NOMO-1 treated with DMSO at 0.1 percent for 48 hours (cell line): ENCODE results near the gene INAFM2.
A peak's percentile ranks its signal among the peaks of the same experiment; 100 is the strongest.

Source experiments
- DNase-seq: peaks from one replicate; lab custom pipeline; 2025; ENCODE audit not compliant: unreplicated experiment; lab: John Stamatoyannopoulos, UW

The INAFM2 gene

GRCh38 chr15:40305281-40305680 is 18.2 kb upstream of the INAFM2 start:
- no peak for DNase-seq

DNA sequence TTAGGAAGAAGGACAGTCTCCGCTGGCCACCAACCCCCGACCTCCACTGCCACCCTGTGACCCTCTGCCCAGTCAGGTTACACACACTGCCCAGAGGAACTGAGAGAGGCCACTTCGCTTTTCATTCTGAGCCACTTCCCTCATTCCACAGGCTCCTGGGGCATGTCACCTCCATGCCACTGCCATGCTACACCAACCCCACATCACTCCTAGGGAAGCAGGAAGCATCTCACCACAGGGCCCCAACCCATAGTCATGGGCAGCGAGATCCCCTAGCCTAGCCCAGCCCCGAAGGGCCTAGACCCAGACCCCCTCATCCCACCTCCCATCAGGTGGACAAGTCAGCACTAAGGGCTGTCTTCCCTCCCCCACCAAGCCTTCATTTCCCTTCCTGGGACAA is 17.1 kb upstream of the INAFM2 start:
- peak; percentile 25 for DNase-seq

DNA sequence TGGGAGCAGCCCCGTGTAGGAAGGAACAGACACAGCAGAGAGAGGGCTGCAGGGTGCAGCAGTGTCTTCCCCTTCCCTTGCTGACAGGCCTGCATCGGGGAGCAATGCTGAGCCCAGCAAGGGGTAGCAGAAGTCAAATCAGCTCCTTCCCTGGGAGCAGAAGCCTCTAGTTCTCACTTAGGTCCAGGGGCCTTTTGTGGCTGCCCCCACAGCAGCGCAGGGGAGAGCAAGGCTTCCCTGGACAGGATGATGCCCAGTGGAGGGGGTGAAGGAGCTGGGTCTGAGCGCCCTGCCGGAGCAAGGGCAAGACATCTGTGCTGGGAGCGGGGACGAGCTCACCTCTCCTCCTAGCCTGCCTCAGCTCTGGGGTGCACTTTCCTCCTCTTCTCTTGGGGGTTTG is 16.6 kb upstream of the INAFM2 start:
- DNase-seq: no peak

GRCh38 chr15:40307421-40308211 is 15.9 kb upstream of the INAFM2 start, which contains the start of gene PLCB2:
Gene PLCB2 (minus strand): TSS chr15:40307935. CDS start chr15:40307672, 263 bp downstream.
- peak; percentile 83 for DNase-seq

GRCh38 chr15:40309344-40309862 is 14.1 kb upstream of the INAFM2 start:
- DNase-seq: no peak

DNA sequence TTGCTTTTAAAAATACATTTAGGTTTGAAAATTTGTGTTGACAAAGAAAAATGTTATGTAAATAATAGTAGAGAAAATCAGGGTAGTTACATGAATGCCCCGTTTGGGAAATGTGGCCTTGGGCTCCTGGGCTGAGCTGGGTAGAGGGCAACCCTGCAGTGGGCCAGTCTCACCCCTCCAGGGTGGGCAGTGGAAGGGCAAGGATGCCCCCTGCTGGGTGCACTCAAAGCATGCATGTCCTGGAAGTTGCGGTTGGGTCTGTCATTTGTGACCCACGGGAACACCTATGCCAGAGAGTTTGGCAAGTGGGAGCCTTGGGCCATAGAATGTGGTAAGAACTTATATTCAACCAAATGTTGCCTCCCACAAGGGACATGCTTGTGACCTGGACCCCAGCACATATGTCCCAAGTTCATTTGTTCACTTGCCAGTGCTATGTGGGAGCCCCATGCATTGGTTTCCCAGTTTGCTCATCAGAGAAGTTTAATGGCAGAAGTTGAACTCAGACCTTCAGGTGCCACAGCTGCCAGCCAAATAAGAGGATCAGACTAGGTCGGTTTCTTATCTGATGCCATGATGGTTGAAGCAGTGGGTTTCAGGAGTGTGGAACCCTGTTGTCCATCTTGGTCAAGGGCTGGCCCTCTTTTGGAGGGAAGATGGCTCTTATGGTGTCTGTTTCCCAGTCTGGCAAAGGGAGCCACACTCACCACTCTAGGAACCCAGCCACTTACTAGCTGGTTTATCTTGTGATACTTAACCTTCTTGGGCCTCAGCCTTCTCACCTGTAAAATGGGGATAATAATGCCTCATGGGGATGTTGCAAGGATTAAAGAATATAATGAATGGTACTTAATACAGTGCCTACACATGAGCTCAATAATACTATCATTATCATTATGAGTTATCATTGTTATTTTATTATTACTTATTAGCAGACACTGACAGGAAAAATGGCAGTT is 13.2 kb upstream of the INAFM2 start:
- peak; percentile 47 for DNase-seq

- DNase-seq: no peak
These were observed 12.5 kb upstream of the INAFM2 start for GRCh38 chr15:40310993-40311392.

DNA sequence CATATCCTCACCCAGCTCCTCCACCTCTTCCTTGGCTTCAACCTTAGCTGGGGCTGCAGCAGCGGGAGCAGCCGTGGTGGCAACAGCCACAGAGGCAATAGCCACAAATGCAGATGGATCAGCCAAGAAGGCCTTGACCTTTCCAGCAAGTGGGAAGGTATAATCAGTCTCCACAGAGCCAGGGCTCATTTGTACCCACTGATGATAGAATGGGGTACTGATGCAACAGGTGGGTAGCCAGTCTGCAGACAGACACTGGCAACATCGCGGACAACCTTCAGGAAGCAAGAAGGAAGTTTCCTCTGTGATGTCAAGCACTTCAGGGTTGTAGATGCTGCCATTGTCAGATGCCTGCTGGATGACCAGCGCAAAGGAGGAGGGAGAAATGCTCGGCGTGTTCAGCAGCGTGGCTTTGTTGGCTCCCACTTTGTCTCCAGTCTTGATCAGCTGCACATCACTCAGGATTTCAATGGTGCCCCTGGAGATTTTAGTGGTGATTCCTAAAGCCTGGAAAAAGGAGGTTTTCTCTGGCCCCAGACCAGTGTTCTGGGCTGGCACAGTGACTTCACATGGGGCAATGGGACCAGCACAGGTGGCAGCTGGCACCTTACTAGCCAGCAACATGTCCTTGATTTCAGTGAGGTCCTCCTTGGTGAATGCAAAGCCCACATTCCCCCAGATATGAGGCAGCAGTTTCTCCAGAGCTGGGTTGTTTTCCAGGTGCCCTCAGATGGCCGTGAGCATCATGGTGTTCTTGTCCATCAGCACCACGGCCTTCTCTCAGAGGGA is 10.9 kb upstream of the INAFM2 start:
- no peak for DNase-seq

- DNase-seq: peak; percentile 70
These were observed 9.7 kb upstream of the INAFM2 start for GRCh38 chr15:40313531-40314398.

- no peak for DNase-seq
These were observed 8.7 kb upstream of the INAFM2 start for GRCh38 chr15:40314723-40315276.

- DNase-seq: no peak
These were observed 6.6 kb upstream of the INAFM2 start for GRCh38 chr15:40316931-40317330.

- DNase-seq: no peak
These were observed 5.9 kb upstream of the INAFM2 start for GRCh38 chr15:40317580-40317979.

DNA sequence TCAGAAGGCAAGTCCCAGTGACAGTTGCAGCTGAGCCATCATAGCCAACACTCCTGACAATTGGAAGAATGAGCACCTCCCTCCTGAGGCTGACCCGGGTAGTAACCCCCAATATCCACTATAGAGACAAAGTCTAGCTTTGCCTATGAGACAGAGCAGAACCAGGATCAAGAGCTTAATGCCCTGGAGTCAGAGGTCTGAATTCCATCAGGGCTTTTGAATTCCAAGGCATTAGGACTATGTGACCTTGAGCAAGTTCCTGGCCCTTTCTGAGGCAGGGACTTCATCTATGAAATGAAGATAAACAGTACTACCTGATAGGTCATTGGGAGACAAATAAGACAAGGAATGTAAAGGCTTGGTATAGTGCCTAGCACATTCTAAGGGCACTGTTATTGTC is 3.1 kb upstream of the INAFM2 start:
- DNase-seq: no peak

GRCh38 chr15:40320931-40321371 is 2.5 kb upstream of the INAFM2 start:
- peak; percentile 74 for DNase-seq

DNA sequence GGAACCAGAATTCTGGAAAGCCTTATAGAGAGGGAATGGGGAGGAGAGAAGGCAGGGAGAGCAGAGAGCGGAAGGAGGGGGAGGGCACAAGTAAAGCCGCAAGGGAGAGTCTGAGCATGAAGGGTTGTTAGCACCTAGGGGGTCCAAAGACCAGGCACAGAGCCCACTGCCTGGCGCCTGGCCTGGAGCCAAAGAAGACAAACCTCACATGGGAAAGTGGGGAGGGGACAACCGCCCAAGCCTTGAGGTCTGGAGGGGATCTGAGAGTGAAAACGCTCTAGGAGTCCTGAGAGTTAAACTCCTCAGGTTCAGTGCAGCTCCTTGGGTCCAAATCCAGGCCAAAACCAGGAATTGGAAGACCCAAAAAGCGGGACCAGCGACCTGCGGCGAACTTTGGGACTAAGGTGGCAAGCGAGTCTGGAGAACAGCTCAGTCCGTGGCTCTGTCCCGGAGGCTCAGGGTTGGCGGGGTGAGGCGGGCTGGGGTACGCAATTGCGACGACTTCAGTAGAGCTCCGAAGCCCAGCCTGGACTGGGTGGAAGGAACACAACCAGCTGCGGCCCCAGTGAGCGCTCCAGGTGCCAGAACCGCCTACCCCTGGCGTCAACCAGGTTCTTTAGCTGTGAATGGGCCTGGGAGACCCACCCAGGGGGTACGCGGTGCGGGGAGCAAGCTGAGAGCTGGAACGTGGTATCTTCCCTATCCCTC is 807 bp upstream of the INAFM2 start:
- DNase-seq: no peak

- no peak for DNase-seq
These were observed 753 bp downstream of the INAFM2 start for GRCh38 chr15:40323953-40324937.

DNA sequence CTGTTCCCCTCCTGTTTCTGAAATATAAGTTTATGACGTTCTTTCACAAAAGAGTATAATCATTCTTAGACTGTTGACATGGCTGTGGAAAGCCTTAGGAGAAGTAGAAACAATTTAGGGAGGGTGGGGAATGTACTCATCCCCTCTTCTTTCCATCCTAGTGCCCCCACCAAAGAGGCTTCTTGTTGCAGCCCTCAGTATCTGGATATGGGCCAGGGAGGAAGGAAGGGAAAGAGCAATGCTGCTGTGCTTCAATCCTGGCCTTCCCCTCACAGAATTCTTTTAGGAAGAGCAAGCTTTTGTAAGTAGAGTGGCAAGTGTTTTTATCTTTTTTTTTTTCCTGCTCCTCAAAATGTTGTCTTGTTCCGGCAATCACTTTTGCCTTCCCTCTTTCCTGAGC is 1.7 kb downstream of the INAFM2 start:
- no peak for DNase-seq

DNA sequence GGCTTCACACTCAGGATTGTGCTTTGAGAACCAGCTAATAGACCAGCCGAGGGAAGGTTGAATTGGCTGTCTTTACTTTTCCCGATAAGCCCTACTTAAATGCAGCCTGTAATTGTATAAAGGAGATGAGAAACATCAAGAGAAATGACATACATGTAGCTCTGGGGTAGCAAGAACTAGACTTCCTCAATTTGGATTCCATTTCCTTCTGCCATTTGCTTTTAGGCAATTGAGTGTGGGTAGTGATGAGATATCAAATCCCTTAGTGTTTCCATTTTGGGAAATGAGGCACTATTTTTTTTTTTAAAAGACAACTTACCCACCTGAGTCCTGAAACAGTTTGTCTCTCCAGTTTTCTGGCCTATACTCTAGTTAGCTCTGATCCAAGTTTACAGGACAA is 2.2 kb downstream of the INAFM2 start:
- peak; percentile 32 for DNase-seq
